OCI-LY7 (cell line): ENCODE measurements around the gene MYL5. TPM values are rescaled to one million over a fixed set of nuclear protein-coding genes. Genes with fewer than 3 reads are reported as not detected.

Experiments
- BruUV-seq: library from RNA; stranded (reverse); fragments of 400-500 nt; replicated peaks from 2 replicates; lab custom pipeline; 2021; lab: Mats Ljungman, UMichigan
- CTCF ChIA-PET: fragments of 300-600 bp; sonication (Branson Sonifier 250); formaldehyde crosslinking; loops from one replicate; lab custom pipeline; 2022; ENCODE audit warnings: antibody characterized with exemption; ENCODE audit not compliant: unreplicated experiment; lab: Charles Lee
- POLR2A ChIA-PET: fragments of 300-600 bp; sonication (Branson Sonifier 250); formaldehyde crosslinking; loops from one replicate; lab custom pipeline; 2022; ENCODE audit warnings: antibody characterized with exemption; lab: Charles Lee
- DNase-seq: peaks from one replicate; pipeline ENCODE4 v3.0.0-alpha.2; 2015; ENCODE audit warnings: low spot score
- H2AFZ ChIP-seq: fragments of 200-600 bp; sonication (generic), shearing (Covaris generic); 2 replicates; pipeline ENCODE4 v1.6.1; 2014; ENCODE audit warnings: mild to moderate bottlenecking, antibody characterized with exemption, low read length, moderate library complexity
- H3K27ac ChIP-seq: fragments of 200-600 bp; sonication (generic); 2 replicates; pipeline ENCODE4 v1.5.1; 2014; ENCODE audit warnings: mixed run types, low read depth, mild to moderate bottlenecking, moderate library complexity, low read length, inconsistent platforms; ENCODE audit not compliant: poor library complexity, severe bottlenecking
- H3K36me3 ChIP-seq: fragments of 200-600 bp; sonication (generic); 2 replicates; pipeline ENCODE4 v1.6.1; 2014; ENCODE audit warnings: mild to moderate bottlenecking, antibody characterized with exemption, low read length, moderate library complexity, mixed read lengths; ENCODE audit not compliant: insufficient read depth
- H3K4me1 ChIP-seq: fragments of 200-600 bp; sonication (generic); 2 replicates; pipeline ENCODE4 v1.5.1; 2014; ENCODE audit warnings: mild to moderate bottlenecking, low read length; ENCODE audit not compliant: insufficient read depth, poor library complexity, severe bottlenecking
- H3K4me2 ChIP-seq: fragments of 200-600 bp; sonication (generic); 2 replicates; pipeline ENCODE4 v1.6.1; 2014; ENCODE audit warnings: mild to moderate bottlenecking, low read length
- H3K4me3 ChIP-seq: fragments of 200-600 bp; sonication (generic); 2 replicates; pipeline ENCODE4 v1.5.1; 2014; ENCODE audit warnings: mild to moderate bottlenecking, low read depth, low read length; ENCODE audit not compliant: poor library complexity, severe bottlenecking
- H3K79me2 ChIP-seq: fragments of 200-600 bp; sonication (generic); 2 replicates; pipeline ENCODE4 v1.6.1; 2016; ENCODE audit warnings: low read depth, mild to moderate bottlenecking, low read length, moderate library complexity, mixed read lengths; ENCODE audit not compliant: insufficient read depth
- H3K9me2 ChIP-seq: fragments of 200-600 bp; sonication (generic); 2 replicates; pipeline ENCODE4 v1.6.1; 2016; ENCODE audit warnings: mild to moderate bottlenecking, low read length, mixed read lengths; ENCODE audit not compliant: insufficient read depth
- H3K9me3 ChIP-seq: fragments of 200-600 bp; sonication (generic); 2 replicates; pipeline ENCODE4 v1.6.1; 2014; ENCODE audit warnings: mild to moderate bottlenecking, mixed run types, low read length, mixed read lengths
- H4K20me1 ChIP-seq: fragments of 200-600 bp; sonication (generic); 2 replicates; pipeline ENCODE4 v1.6.1; 2014; ENCODE audit warnings: mild to moderate bottlenecking, antibody characterized with exemption, low read length, moderate library complexity, mixed read lengths; ENCODE audit not compliant: insufficient read depth
- EZH2phosphoT487 ChIP-seq: fragments of 200-600 bp; sonication (generic); IDR thresholded peaks from 2 replicates; pipeline ENCODE4 v1.6.1; 2018; ENCODE audit warnings: low read depth, borderline replicate concordance, mild to moderate bottlenecking, mixed run types, antibody characterized with exemption, low read length, moderate library complexity, mixed read lengths
- intact Hi-C: fragments of 100-400 bp; cut with micrococcal nuclease; formaldehyde crosslinking; loops from one replicate; pipeline ENCODE4 v1.10.0; 2022; ENCODE audit not compliant: unreplicated experiment
- total RNA-seq, 2 experiments: library from RNA; depleted of rRNA in 1 of 2; stranded (reverse); fragments of >200 nt in 1 of 2; shearing (Covaris generic) in 1 of 2; gene quantifications; 2 replicates each; pipeline ENCODE4 v1.2.3, GENCODE V29; 2014 to 2022
- TF ChIP-seq, protein P1 (sequence below): fragments of 200-600 bp; sonication (generic); conservative IDR thresholded peaks from 2 replicates; pipeline ENCODE4 v1.5.1; 2014; ENCODE audit warnings: mild to moderate bottlenecking, antibody characterized with exemption, low read length, moderate library complexity, mixed read lengths

MYL5 gene
- total RNA-seq, 2 experiments from 2014 or later = 24.4 to 62.2 TPM

DNA sequence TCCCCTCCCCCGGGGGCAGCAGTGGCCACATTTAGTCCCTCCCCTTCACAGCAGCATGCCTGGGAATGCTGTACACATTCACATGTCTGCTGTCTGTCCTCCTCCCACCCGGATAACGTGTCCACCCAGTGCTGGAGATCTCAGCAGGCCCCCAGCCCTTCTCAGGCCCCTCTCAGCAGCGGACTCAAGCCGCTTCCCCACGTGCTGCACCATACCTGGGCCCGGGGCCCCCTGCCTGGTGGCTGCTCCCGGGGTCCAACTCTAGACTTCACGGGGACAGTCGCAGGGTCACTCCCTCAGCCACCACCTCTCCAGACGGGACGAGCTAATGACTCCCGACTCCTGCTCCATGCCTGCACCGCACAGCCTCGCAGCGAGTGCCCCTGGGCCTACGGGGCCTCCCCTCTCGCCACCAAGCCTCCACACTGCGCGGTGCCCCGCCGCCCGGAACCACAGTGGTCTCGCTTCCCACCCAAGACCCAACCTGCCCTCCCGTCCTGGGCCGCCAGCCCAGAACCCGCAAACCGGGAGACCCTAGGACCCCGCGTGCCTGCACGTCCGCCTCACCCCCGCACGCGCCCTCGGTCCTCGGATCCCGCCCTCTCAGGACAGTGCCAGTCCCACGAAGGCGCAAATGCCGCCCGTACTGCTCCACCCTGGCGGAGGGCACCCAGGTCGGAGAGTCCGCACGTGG lies 30.0 kb downstream of the MYL5 start:
- no peak for DNase-seq
- Histone ChIP-seq H3K9me2 (no peaks in the 10 kb centered on the region), H3K4me2 (no peak overlapping the region), H4K20me1 (no peaks in the 10 kb centered on the region), H2AFZ (no peak overlapping the region), H3K4me3 (no peak overlapping the region), H3K9me3 (no peaks in the 10 kb centered on the region), H3K4me1 (peaks cover 17% of the 10 kb centered on the region), H3K36me3 (peaks cover 11% of the 10 kb centered on the region), H3K27ac (no peak overlapping the region), H3K79me2 (peaks cover 14% of the 10 kb centered on the region; the same call in 1 of the 2 replicates)
- ChIA-PET POLR2A (no interaction called here), CTCF (no interaction called here)
- BruUV-seq = no TSS peak
- no peak for TF ChIP-seq EZH2phosphoT487
- TF ChIP-seq, protein P1, sequence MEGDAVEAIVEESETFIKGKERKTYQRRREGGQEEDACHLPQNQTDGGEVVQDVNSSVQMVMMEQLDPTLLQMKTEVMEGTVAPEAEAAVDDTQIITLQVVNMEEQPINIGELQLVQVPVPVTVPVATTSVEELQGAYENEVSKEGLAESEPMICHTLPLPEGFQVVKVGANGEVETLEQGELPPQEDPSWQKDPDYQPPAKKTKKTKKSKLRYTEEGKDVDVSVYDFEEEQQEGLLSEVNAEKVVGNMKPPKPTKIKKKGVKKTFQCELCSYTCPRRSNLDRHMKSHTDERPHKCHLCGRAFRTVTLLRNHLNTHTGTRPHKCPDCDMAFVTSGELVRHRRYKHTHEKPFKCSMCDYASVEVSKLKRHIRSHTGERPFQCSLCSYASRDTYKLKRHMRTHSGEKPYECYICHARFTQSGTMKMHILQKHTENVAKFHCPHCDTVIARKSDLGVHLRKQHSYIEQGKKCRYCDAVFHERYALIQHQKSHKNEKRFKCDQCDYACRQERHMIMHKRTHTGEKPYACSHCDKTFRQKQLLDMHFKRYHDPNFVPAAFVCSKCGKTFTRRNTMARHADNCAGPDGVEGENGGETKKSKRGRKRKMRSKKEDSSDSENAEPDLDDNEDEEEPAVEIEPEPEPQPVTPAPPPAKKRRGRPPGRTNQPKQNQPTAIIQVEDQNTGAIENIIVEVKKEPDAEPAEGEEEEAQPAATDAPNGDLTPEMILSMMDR = no peak
- intact Hi-C loops = no loop called here

DNA sequence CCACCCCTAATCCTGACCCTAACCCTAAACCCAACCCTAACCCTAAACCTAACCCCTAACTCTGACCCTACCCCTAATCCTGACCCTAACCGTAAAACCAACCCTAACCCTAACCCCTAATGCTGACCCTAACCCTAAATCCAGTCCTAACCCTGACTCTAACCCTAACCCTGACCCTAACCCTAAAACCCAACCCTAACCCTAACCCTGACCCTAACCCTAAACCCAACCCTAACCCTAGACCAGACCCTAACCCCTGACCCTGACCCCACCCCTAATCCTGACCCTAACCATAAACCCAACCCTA lies 30.6 kb downstream of the MYL5 start:
- Histone ChIP-seq H3K9me2 (no peaks in the 10 kb centered on the region), H3K4me2 (no peak overlapping the region), H3K36me3 (peaks cover 11% of the 10 kb centered on the region), H3K4me3 (peak overlapping the region; percentile 82), H3K4me1 (peaks cover 12% of the 10 kb centered on the region), H3K79me2 (peaks cover 14% of the 10 kb centered on the region; the same call in 1 of the 2 replicates), H3K27ac (no peak overlapping the region), H4K20me1 (no peaks in the 10 kb centered on the region), H2AFZ (no peak overlapping the region), H3K9me3 (no peaks in the 10 kb centered on the region)
- BruUV-seq = no TSS peak
- CTCF ChIA-PET = no interaction called here
- POLR2A ChIA-PET = no interaction called here
- intact Hi-C loops = no loop called here
- DNase-seq = no peak
- no peak for TF ChIP-seq EZH2phosphoT487
- TF ChIP-seq, protein P1 = no peak
